SK-N-SH treated with all-trans-retinoic acid at 6 μM for 48 hours (cell line): ENCODE data around the gene CNN2.

ENCODE experiments used
- ATAC-seq: fragments of 200-7000 bp; cut with Tn5 transposase; 3 replicates; pipeline ENCODE4 v1.9.1; 2020; ENCODE audit warnings: mild to moderate bottlenecking, moderate library complexity
- ARNTL ChIP-seq: fragments of 450-650 bp; formaldehyde crosslinking; IDR thresholded peaks from 2 replicates; pipeline ENCODE4 v1.5.0; 2020; ENCODE audit warnings: low read depth, mild to moderate bottlenecking, moderate library complexity, borderline replicate concordance
- BACH2 ChIP-seq: fragments of 250-450 bp; sonication (Bioruptor Pico); IDR thresholded peaks from 2 replicates; pipeline ENCODE4 v1.9.0; 2021; ENCODE audit warnings: mild to moderate bottlenecking, borderline replicate concordance
- CREB5 ChIP-seq: fragments of 250-450 bp; sonication (Bioruptor Pico); IDR thresholded peaks from 2 replicates; pipeline ENCODE4 v1.5.1; 2020; ENCODE audit warnings: low read depth, mild to moderate bottlenecking, moderate library complexity
- CSDC2 ChIP-seq: fragments of 250-450 bp; sonication (Bioruptor Pico); IDR thresholded peaks from 2 replicates; pipeline ENCODE4 v1.5.0; 2020; ENCODE audit warnings: mild to moderate bottlenecking, moderate library complexity
- ESRRG ChIP-seq: fragments of 250-450 bp; sonication (Bioruptor Pico); IDR thresholded peaks from 2 replicates; pipeline ENCODE4 v1.6.1; 2021; ENCODE audit warnings: mild to moderate bottlenecking
- ISL1 ChIP-seq: fragments of 250-450 bp; sonication (Bioruptor Pico); IDR thresholded peaks from 2 replicates; pipeline ENCODE4 v2.1.2; 2022; ENCODE audit warnings: mild to moderate bottlenecking, moderate library complexity
- OSR1 ChIP-seq: fragments of 250-450 bp; sonication (Bioruptor Pico); IDR thresholded peaks from 2 replicates; pipeline ENCODE4 v1.8.0; 2022; ENCODE audit warnings: moderate library complexity, mild to moderate bottlenecking, inconsistent platforms
- PPARA ChIP-seq: fragments of 250-450 bp; sonication (Bioruptor Pico); IDR thresholded peaks from 2 replicates; pipeline ENCODE4 v1.5.0; 2020; ENCODE audit warnings: mild to moderate bottlenecking, borderline replicate concordance
- RARB ChIP-seq: fragments of 250-450 bp; sonication (Bioruptor Pico); IDR thresholded peaks from 2 replicates; pipeline ENCODE4 v1.8.0; 2021; ENCODE audit warnings: mild to moderate bottlenecking, moderate library complexity
- SNAI2 ChIP-seq: fragments of 250-450 bp; sonication (Bioruptor Pico); IDR thresholded peaks from 2 replicates; pipeline ENCODE4 v1.5.0; 2020; ENCODE audit warnings: mild to moderate bottlenecking, moderate library complexity
- TCF4 ChIP-seq: fragments of 250-450 bp; sonication (Bioruptor Pico); IDR thresholded peaks from 2 replicates; pipeline ENCODE4 v1.8.0; 2021; ENCODE audit warnings: mild to moderate bottlenecking, moderate library complexity, borderline replicate concordance
- TOX ChIP-seq: fragments of 250-450 bp; sonication (Bioruptor Pico); IDR thresholded peaks from 2 replicates; pipeline ENCODE4 v1.8.0; 2021; ENCODE audit warnings: mild to moderate bottlenecking, moderate library complexity, borderline replicate concordance
- ZC3H10 ChIP-seq: fragments of 250-450 bp; sonication (Bioruptor Pico); IDR thresholded peaks from 2 replicates; pipeline ENCODE4 v1.5.1; 2021; ENCODE audit warnings: mild to moderate bottlenecking, moderate library complexity
- ZFP3 ChIP-seq: fragments of 250-450 bp; sonication (Bioruptor Pico); IDR thresholded peaks from 2 replicates; pipeline ENCODE4 v1.5.0; 2020; ENCODE audit warnings: mild to moderate bottlenecking, moderate library complexity
- ZFP30 ChIP-seq: fragments of 450-650 bp; formaldehyde crosslinking; IDR thresholded peaks from 2 replicates; pipeline ENCODE4 v1.5.0; 2022; ENCODE audit warnings: mild to moderate bottlenecking, moderate library complexity
- ZNF565 ChIP-seq: fragments of 450-650 bp; formaldehyde crosslinking; conservative IDR thresholded peaks from 2 replicates; pipeline ENCODE4 v1.5.0; 2020; ENCODE audit warnings: low read depth, mild to moderate bottlenecking, moderate library complexity
- TF ChIP-seq, protein P1 (sequence below): fragments of 250-450 bp; sonication (Bioruptor Pico); IDR thresholded peaks from 2 replicates; pipeline ENCODE4 v1.5.0; 2020; ENCODE audit warnings: mild to moderate bottlenecking, moderate library complexity
- TF ChIP-seq, protein P2 (sequence below): fragments of 250-450 bp; sonication (Bioruptor Pico); IDR thresholded peaks from 2 replicates; pipeline ENCODE4 v1.5.1; 2021; ENCODE audit warnings: mild to moderate bottlenecking, moderate library complexity
- TF ChIP-seq, protein P3 (sequence below): fragments of 250-450 bp; sonication (Bioruptor Pico); IDR thresholded peaks from 2 replicates; pipeline ENCODE4 v1.8.0; 2021; ENCODE audit warnings: low read depth, mild to moderate bottlenecking, moderate library complexity, borderline replicate concordance

Gene CNN2

GRCh38 chr19:1076046-1076386 lies 49.6 kb downstream of the CNN2 start (continued):
- TF ChIP-seq, protein P1, sequence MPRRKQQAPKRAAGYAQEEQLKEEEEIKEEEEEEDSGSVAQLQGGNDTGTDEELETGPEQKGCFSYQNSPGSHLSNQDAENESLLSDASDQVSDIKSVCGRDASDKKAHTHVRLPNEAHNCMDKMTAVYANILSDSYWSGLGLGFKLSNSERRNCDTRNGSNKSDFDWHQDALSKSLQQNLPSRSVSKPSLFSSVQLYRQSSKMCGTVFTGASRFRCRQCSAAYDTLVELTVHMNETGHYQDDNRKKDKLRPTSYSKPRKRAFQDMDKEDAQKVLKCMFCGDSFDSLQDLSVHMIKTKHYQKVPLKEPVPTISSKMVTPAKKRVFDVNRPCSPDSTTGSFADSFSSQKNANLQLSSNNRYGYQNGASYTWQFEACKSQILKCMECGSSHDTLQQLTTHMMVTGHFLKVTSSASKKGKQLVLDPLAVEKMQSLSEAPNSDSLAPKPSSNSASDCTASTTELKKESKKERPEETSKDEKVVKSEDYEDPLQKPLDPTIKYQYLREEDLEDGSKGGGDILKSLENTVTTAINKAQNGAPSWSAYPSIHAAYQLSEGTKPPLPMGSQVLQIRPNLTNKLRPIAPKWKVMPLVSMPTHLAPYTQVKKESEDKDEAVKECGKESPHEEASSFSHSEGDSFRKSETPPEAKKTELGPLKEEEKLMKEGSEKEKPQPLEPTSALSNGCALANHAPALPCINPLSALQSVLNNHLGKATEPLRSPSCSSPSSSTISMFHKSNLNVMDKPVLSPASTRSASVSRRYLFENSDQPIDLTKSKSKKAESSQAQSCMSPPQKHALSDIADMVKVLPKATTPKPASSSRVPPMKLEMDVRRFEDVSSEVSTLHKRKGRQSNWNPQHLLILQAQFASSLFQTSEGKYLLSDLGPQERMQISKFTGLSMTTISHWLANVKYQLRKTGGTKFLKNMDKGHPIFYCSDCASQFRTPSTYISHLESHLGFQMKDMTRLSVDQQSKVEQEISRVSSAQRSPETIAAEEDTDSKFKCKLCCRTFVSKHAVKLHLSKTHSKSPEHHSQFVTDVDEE (CRISPR knock-in tag): no peak
- no peak for TF ChIP-seq TCF4 (CRISPR knock-in tag)
- TF ChIP-seq CSDC2 (CRISPR knock-in tag): no peak

DNA sequence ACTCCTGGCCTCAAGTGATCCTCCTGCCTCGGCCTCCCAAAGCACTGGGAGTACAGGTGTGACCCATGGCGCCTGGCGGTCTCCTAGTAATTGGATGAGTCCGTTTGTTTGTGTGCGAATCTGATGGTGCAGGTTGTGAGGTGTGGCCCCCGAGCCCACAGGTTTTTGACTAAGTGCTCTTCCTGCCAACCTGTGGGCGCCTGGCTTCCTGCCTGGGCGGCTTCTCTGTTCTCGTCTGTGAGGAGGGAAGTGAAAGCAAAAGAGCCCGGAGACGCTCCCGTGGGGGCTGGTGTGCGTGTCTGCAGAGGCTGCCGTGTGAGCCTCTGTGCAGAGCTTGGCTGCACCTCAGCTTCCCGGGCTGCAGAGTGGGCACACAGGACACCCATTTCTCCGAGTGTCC lies 50.5 kb downstream of the CNN2 start:
- no peak for TF ChIP-seq ZFP30
- no peak for TF ChIP-seq ZFP3 (CRISPR knock-in tag)
- TF ChIP-seq, protein P1 (CRISPR knock-in tag): no peak
- TF ChIP-seq ESRRG (CRISPR knock-in tag): no peak
- TF ChIP-seq TOX: no peak
- no peak for TF ChIP-seq BACH2 (CRISPR knock-in tag)
- TF ChIP-seq TCF4 (CRISPR knock-in tag): no peak
- no peak for TF ChIP-seq ZC3H10 (CRISPR knock-in tag)
- TF ChIP-seq ISL1 (CRISPR knock-in tag): no peak
- TF ChIP-seq SNAI2 (CRISPR knock-in tag): no peak
- TF ChIP-seq CSDC2 (CRISPR knock-in tag): no peak
- TF ChIP-seq, all 23 proteins: peak for 0
- ATAC-seq: no peak

DNA sequence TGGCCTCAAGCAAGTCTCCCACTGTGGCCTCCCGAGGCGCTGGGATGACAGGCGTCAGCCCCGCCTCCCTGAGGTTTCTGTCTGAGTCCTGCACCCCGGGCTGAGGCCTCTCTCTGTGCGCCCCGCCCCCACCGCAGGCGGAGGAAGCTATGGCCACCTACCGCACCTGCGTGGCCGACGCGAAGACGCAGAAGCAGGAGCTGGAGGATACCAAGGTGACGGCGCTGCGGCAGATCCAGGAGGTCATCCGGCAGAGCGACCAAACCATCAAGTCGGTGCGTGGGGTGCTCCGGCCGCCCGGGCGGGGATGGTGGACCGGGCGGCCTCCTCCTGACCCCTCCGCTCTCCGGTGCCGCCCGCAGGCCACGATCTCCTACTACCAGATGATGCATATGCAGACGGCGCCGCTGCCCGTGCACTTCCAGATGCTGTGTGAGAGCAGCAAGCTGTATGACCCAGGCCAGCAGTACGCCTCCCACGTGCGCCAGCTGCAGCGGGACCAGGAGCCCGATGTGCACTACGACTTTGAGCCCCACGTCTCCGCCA lies 53.2 kb downstream of the CNN2 start:
- TF ChIP-seq ZNF565 (no peak), TCF4 (CRISPR knock-in tag) (peak; percentile 56; the same call in 1 of the 2 replicates)
- peak; percentile 15; the same call in 2 of the 3 replicates for ATAC-seq

DNA sequence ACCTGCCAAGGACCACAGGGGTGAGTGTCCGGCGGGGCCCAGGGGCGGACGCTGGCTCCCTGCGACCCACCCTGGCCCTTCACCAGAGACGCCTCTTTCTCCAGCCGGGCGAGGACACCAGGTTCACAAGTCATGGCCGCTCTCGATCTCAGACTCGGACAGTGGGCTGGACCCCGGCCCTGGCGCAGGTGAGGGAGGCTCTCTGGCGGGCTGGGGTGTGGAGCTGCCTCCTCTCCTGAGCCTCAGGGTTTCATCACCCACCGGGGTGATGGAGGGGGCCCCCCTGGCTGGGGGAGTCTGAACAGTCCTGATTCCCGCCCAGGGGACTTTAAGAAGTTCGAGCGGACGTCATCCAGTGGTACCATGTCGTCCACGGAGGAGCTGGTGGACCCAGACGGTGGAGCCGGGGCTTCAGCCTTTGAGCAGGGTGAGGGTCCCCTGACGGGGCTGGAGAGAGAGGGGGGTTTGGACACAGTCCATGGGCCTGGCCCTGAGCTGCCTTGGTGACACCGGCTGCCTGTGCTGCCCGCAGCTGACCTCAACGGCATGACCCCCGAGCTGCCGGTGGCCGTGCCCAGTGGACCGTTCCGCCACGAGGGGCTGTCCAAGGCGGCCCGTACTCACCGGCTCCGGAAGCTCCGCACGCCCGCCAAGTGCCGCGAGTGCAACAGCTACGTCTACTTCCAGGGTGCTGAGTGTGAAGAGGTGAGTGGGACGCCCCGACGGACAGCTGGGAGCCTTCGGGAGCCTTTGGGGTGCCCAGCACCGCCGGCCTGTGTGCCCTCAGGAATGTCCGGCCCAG lies 54.2 kb downstream of the CNN2 start:
- TF ChIP-seq ISL1 (CRISPR knock-in tag): no peak
- TF ChIP-seq CREB5 (CRISPR knock-in tag): no peak
- TF ChIP-seq CSDC2 (CRISPR knock-in tag): no peak
- TF ChIP-seq, protein P2, sequence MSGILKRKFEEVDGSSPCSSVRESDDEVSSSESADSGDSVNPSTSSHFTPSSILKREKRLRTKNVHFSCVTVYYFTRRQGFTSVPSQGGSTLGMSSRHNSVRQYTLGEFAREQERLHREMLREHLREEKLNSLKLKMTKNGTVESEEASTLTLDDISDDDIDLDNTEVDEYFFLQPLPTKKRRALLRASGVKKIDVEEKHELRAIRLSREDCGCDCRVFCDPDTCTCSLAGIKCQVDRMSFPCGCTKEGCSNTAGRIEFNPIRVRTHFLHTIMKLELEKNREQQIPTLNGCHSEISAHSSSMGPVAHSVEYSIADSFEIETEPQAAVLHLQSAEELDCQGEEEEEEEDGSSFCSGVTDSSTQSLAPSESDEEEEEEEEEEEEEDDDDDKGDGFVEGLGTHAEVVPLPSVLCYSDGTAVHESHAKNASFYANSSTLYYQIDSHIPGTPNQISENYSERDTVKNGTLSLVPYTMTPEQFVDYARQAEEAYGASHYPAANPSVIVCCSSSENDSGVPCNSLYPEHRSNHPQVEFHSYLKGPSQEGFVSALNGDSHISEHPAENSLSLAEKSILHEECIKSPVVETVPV: no peak
- no peak for ATAC-seq

DNA sequence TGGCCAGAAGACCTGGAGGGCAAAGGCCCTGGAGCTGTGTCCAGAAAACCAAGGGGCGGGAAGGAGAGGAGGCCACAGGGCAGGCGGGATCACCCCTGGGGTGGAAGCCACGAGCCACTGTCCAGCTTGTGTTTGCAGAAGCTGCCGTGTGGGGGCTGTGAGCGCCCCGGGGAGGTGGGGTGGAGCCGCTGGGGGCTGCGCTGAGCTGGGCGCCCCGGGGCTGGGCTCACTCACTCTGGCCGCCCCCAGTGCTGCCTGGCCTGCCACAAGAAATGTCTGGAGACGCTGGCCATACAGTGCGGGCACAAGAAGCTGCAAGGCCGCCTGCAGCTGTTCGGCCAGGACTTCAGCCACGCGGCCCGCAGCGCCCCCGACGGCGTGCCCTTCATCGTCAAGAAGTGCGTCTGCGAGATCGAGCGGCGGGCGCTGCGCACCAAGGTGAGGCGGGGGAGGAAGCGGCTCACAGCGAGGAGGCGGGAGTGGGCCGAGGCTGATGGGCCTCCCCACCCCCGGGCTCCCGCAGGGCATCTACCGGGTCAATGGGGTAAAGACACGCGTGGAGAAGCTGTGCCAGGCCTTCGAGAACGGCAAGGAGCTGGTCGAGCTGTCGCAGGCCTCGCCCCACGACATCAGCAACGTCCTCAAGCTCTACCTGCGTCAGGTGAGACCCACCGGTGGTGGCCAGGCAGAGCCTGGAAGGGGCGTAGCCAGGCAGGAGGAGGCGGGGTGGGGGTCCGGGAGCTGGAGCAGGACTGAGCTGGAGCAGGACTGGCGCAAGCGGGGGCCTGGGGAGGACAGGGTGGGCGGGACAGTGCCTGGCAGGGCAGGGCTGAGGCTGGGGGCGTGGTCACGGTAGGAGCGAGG lies 55.1 kb downstream of the CNN2 start:
- ATAC-seq: peak; percentile 3; the same call in 2 of the 3 replicates
- TF ChIP-seq TCF4 (CRISPR knock-in tag): no peak
- TF ChIP-seq ZFP3 (CRISPR knock-in tag): no peak
- no peak for TF ChIP-seq CREB5 (CRISPR knock-in tag)
- TF ChIP-seq PPARA (CRISPR knock-in tag): no peak
- TF ChIP-seq RARB (CRISPR knock-in tag): no peak
- TF ChIP-seq ZC3H10 (CRISPR knock-in tag): no peak
- TF ChIP-seq SNAI2 (CRISPR knock-in tag): no peak
- TF ChIP-seq ESRRG (CRISPR knock-in tag): no peak
- no peak for TF ChIP-seq ARNTL (CRISPR knock-in tag)
- TF ChIP-seq, protein P3, sequence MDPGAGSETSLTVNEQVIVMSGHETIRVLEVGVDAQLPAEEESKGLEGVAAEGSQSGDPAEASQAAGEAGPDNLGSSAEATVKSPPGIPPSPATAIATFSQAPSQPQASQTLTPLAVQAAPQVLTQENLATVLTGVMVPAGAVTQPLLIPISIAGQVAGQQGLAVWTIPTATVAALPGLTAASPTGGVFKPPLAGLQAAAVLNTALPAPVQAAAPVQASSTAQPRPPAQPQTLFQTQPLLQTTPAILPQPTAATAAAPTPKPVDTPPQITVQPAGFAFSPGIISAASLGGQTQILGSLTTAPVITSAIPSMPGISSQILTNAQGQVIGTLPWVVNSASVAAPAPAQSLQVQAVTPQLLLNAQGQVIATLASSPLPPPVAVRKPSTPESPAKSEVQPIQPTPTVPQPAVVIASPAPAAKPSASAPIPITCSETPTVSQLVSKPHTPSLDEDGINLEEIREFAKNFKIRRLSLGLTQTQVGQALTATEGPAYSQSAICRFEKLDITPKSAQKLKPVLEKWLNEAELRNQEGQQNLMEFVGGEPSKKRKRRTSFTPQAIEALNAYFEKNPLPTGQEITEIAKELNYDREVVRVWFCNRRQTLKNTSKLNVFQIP (CRISPR knock-in tag): no peak
- no peak for TF ChIP-seq ZFP30
- no peak for TF ChIP-seq ZNF565
- no peak for TF ChIP-seq OSR1 (CRISPR knock-in tag)
